ENCODE results near the gene ANKMY1. TPM values are rescaled to one million over a fixed set of nuclear protein-coding genes. Genes with fewer than 3 reads are reported as not detected.

The ANKMY1 gene
- total and polyA plus RNA-seq, 2 of the 13 experiments (the other 11 are each of a cell fraction or from before 2014, with no cell fraction given): 11.7 to 18.8 TPM

GRCh38 chr2:240568678-240569522 is 11.1 kb upstream of the ANKMY1 start (continued):
- no peak for TF ChIP-seq ETS1 (CRISPR knock-in tag; IDR thresholded peaks at IDR 0.05)
- no peak for TF ChIP-seq FOXO1 (CRISPR knock-in tag; IDR thresholded peaks at IDR 0.05)
- TF ChIP-seq ZNF367 (CRISPR knock-in tag; IDR thresholded peaks at IDR 0.05; ENCODE audit: borderline replicate concordance): no peak
- no peak for TF ChIP-seq RCOR2 (CRISPR knock-in tag; IDR thresholded peaks at IDR 0.05)
- no peak for TF ChIP-seq MED13 (CRISPR knock-in tag; IDR thresholded peaks at IDR 0.05)
- peak; percentile 60; the same call in 1 of the 2 replicates for TF ChIP-seq MLX (CRISPR knock-in tag; IDR thresholded peaks at IDR 0.05)
- no peak for TF ChIP-seq ZNF335 (CRISPR knock-in tag; IDR thresholded peaks at IDR 0.05)
- TF ChIP-seq DPF2 (CRISPR knock-in tag; IDR thresholded peaks at IDR 0.05; ENCODE audit: borderline replicate concordance, low read depth): no peak
- TF ChIP-seq ZNF124 (CRISPR knock-in tag; IDR thresholded peaks at IDR 0.05): no peak
- no peak for TF ChIP-seq TCF7 (IDR thresholded peaks at IDR 0.05; ENCODE audit: low read depth)
- TF ChIP-seq ZNF547 (CRISPR knock-in tag; IDR thresholded peaks at IDR 0.05): peak; percentile 77; the same call in 1 of the 2 replicates
- TF ChIP-seq PAF1 (CRISPR knock-in tag; IDR thresholded peaks at IDR 0.05): no peak
- TF ChIP-seq CHD2 (IDR thresholded peaks at IDR 0.05; ENCODE audit: low read depth, low read length): no peak
- TF ChIP-seq ZNF619 (CRISPR knock-in tag; IDR thresholded peaks at IDR 0.05): peak; percentile 12; the same call in 1 of the 2 replicates
- TF ChIP-seq MEIS2 (CRISPR knock-in tag; IDR thresholded peaks at IDR 0.05): peak; percentile 61; the same call in 1 of the 2 replicates
- TF ChIP-seq PAX8 (CRISPR knock-in tag; IDR thresholded peaks at IDR 0.05; ENCODE audit: borderline replicate concordance): peak; percentile 84; the same call in 1 of the 2 replicates
- TF ChIP-seq YEATS4 (CRISPR knock-in tag; IDR thresholded peaks at IDR 0.05; ENCODE audit: borderline replicate concordance): no peak
- TF ChIP-seq AGO2 (optimal IDR thresholded peaks at IDR 0.05; ENCODE audit: low read depth, low read length): peak; percentile 77
- TF ChIP-seq STAT5B (CRISPR knock-in tag; IDR thresholded peaks at IDR 0.05): no peak
- no peak for TF ChIP-seq ZNF296 (CRISPR knock-in tag; conservative IDR thresholded peaks at IDR 0.05)
- no peak; the same call in 1 of the 2 replicates for TF ChIP-seq ZNF614 (CRISPR knock-in tag; IDR thresholded peaks at IDR 0.05; ENCODE audit: borderline replicate concordance)
- TF ChIP-seq ZNF569 (CRISPR knock-in tag; IDR thresholded peaks at IDR 0.05; ENCODE audit: borderline replicate concordance): no peak
- TF ChIP-seq ZFP37 (CRISPR knock-in tag; IDR thresholded peaks at IDR 0.05; ENCODE audit: borderline replicate concordance): no peak
- no peak for TF ChIP-seq NCOR1 (IDR thresholded peaks at IDR 0.05; ENCODE audit: borderline replicate concordance, low read length)
- no peak for TF ChIP-seq FIP1L1 (IDR thresholded peaks at IDR 0.05; ENCODE audit: borderline replicate concordance, insufficient read depth, low read depth, low read length)

All from HepG2 (cell line).